DND-41 (cell line): Measurements from ENCODE around the gene SCYGR6.
"Not testable (repeated sequence)": the region's sequence is repeated elsewhere in the genome, so short reads cannot be mapped to it uniquely, and the experiment has no call there.

Experiments
- ATAC-seq: fragments of 200-7000 bp; cut with Tn5 transposase; 3 replicates; pipeline ENCODE4 v1.9.1; 2021; ENCODE audit warnings: low read depth; ENCODE audit not compliant: insufficient read depth
- DNase-seq: peaks from one replicate; pipeline ENCODE4 v3.0.0-alpha.2; 2020
- H2AFZ ChIP-seq: 2 replicates; pipeline ENCODE4 v1.6.0; 2012; ENCODE audit warnings: low read depth, low read length
- H3K27ac ChIP-seq: 2 replicates; pipeline ENCODE4 v1.5.1; 2012; ENCODE audit warnings: low read length, inconsistent platforms
- H3K27me3 ChIP-seq: fragments of 200-600 bp; sonication (generic); 2 replicates; pipeline ENCODE4 v1.6.0; 2012; ENCODE audit warnings: low read length, mild to moderate bottlenecking, inconsistent platforms; ENCODE audit not compliant: insufficient read depth, poor library complexity
- H3K36me3 ChIP-seq: 2 replicates; pipeline ENCODE4 v1.5.1; 2012; ENCODE audit warnings: low read length, inconsistent platforms; ENCODE audit not compliant: insufficient read depth
- H3K4me1 ChIP-seq: 2 replicates; pipeline ENCODE4 v1.5.1; 2012; ENCODE audit warnings: mild to moderate bottlenecking, low read length; ENCODE audit not compliant: insufficient read depth
- H3K4me2 ChIP-seq: 2 replicates; pipeline ENCODE4 v1.6.0; 2012; ENCODE audit warnings: mild to moderate bottlenecking, moderate library complexity, low read length, inconsistent platforms; ENCODE audit not compliant: insufficient read depth
- H3K4me3 ChIP-seq, 2 experiments: fragments of 200-600 bp in 1 of 2; shearing (Covaris generic) in 1 of 2; 2 replicates each; pipeline ENCODE4 v1.5.1; 2012 to 2016; ENCODE audit warnings: inconsistent platforms in 2 of 2, low read length in 2 of 2, mild to moderate bottlenecking in 2 of 2, low read depth in 1 of 2, moderate library complexity in 1 of 2
- H3K79me2 ChIP-seq: 2 replicates; pipeline ENCODE4 v1.6.0; 2012; ENCODE audit warnings: low read length, inconsistent platforms; ENCODE audit not compliant: insufficient read depth
- H3K9ac ChIP-seq: 2 replicates; pipeline ENCODE4 v1.6.0; 2012; ENCODE audit warnings: low read depth, mild to moderate bottlenecking, inconsistent platforms, low read length, moderate library complexity
- H3K9me3 ChIP-seq: 2 replicates; pipeline ENCODE4 v1.5.1; 2012; ENCODE audit warnings: low read length, moderate library complexity, mild to moderate bottlenecking, inconsistent platforms; ENCODE audit not compliant: insufficient read depth, severe bottlenecking
- H4K20me1 ChIP-seq: 2 replicates; pipeline ENCODE4 v1.6.0; 2012; ENCODE audit warnings: low read length; ENCODE audit not compliant: insufficient read depth
- EZH2 ChIP-seq: IDR thresholded peaks from 3 replicates; pipeline ENCODE4 v1.6.1; 2012; ENCODE audit warnings: borderline replicate concordance, low read depth, mild to moderate bottlenecking, moderate library complexity, low read length, inconsistent platforms; ENCODE audit not compliant: severe bottlenecking
- TF ChIP-seq, protein P1 (sequence below): IDR thresholded peaks from 2 replicates; pipeline ENCODE4 v1.5.1; 2012; ENCODE audit warnings: borderline replicate concordance, low read length, moderate library complexity, mild to moderate bottlenecking; ENCODE audit not compliant: poor library complexity, severe bottlenecking; ENCODE audit errors: extremely low read depth

SCYGR6 gene

DNA sequence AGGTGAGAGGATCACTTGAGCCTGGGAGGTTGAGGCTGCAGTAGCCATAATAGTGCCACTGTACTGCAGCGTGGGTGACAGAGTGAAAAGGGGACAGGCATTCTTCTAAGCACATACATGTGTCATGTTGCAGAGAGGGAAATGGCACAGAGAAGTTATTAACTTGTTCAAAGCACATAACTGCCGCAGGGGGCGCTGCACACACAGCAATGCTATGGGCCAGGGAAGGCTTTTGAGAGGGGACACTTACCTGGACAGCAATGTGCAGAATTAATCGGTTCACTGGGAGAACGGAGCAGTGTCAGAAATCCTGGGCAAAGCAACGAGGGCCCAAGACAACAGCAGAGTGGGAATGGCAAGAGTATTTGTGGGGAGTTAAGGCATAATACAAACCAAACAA lies 23.5 kb upstream of the SCYGR6 start:
- ATAC-seq = no peak
- TF ChIP-seq, protein P1, sequence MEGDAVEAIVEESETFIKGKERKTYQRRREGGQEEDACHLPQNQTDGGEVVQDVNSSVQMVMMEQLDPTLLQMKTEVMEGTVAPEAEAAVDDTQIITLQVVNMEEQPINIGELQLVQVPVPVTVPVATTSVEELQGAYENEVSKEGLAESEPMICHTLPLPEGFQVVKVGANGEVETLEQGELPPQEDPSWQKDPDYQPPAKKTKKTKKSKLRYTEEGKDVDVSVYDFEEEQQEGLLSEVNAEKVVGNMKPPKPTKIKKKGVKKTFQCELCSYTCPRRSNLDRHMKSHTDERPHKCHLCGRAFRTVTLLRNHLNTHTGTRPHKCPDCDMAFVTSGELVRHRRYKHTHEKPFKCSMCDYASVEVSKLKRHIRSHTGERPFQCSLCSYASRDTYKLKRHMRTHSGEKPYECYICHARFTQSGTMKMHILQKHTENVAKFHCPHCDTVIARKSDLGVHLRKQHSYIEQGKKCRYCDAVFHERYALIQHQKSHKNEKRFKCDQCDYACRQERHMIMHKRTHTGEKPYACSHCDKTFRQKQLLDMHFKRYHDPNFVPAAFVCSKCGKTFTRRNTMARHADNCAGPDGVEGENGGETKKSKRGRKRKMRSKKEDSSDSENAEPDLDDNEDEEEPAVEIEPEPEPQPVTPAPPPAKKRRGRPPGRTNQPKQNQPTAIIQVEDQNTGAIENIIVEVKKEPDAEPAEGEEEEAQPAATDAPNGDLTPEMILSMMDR = no peak
- TF ChIP-seq EZH2 = no peak
- H3K9ac ChIP-seq = no peak overlapping the region

GRCh38 chr2:227745594-227745993 lies 21.0 kb upstream of the SCYGR6 start, which contains the start of gene SCYGR8:
TSS of gene SCYGR8 (plus strand) at chr2:227745894. CDS start at chr2:227745894, 0 bp downstream.
- TF ChIP-seq EZH2 = no peak
- TF ChIP-seq, protein P1 = no peak
- H3K79me2 ChIP-seq = no peaks in the 10 kb centered on the region
- no peak within 1 kb of the TSS for H3K4me3 ChIP-seq
- ATAC-seq = no peak
- H2AFZ ChIP-seq = no peak within 1 kb of the TSS
- no peaks in the 10 kb centered on the region for H3K9me3 ChIP-seq
- DNase-seq = no peak
- no peaks in the 10 kb centered on the region for H3K27me3 ChIP-seq
- no peak within 1 kb of the TSS for H3K4me2 ChIP-seq
- no peak within 1 kb of the TSS for H3K27ac ChIP-seq
- no peaks in the 10 kb centered on the region for H3K36me3 ChIP-seq
- H4K20me1 ChIP-seq = no peaks in the 10 kb centered on the region
- H3K9ac ChIP-seq = no peak within 1 kb of the TSS
- H3K4me1 ChIP-seq = no peaks in the 10 kb centered on the region

More for the DNA sequence above, 23.5 kb upstream of the SCYGR6 start:
- Histone ChIP-seq H3K27me3 (no peaks in the 10 kb centered on the region), H3K4me3 (no peak overlapping the region), H4K20me1 (no peaks in the 10 kb centered on the region), H3K36me3 (no peaks in the 10 kb centered on the region), H2AFZ (no peak overlapping the region), H3K27ac (no peak overlapping the region), H3K9me3 (no peaks in the 10 kb centered on the region), H3K4me2 (no peak overlapping the region), H3K4me1 (no peaks in the 10 kb centered on the region), H3K79me2 (no peaks in the 10 kb centered on the region)
- DNase-seq = no peak

GRCh38 chr2:227740705-227741104 lies 16.1 kb upstream of the SCYGR6 start:
- not testable (repeated sequence) for H4K20me1 ChIP-seq, H3K9ac ChIP-seq, H3K9me3 ChIP-seq, H3K79me2 ChIP-seq, H3K4me1 ChIP-seq, H3K27ac ChIP-seq, H3K36me3 ChIP-seq, H2AFZ ChIP-seq, H3K4me3 ChIP-seq, ATAC-seq, H3K27me3 ChIP-seq, DNase-seq, H3K4me2 ChIP-seq
- TF ChIP-seq, protein P1 = peak; percentile 12

DNA sequence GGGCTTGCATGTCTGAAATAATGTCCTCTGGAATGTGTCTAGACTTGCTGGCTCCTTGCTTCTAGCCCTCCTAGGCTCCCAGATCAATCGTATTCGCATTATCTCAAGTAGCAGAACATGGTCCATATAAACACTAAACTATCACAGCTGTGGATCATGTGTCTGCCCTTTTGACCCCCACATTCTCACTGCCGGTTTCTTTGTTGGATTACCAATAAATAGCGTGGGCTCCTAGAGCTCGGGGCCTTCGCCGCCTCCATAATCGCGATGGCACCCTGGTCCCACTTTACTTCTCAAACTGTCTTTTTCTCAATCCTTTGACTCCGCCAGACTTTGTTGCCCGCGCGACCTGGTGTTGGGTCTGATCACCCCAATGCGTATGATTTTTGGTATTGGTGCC lies 14.8 kb upstream of the SCYGR6 start:
- Histone ChIP-seq H3K4me1 (no peaks in the 10 kb centered on the region), H3K4me3 (no peak overlapping the region), H3K9me3 (no peaks in the 10 kb centered on the region), H3K27ac (no peak overlapping the region), H2AFZ (no peak overlapping the region), H3K27me3 (no peaks in the 10 kb centered on the region), H3K79me2 (no peaks in the 10 kb centered on the region), H3K36me3 (no peaks in the 10 kb centered on the region), H4K20me1 (no peaks in the 10 kb centered on the region), H3K4me2 (no peak overlapping the region), H3K9ac (no peak overlapping the region)
- DNase-seq (no peak), ATAC-seq (no peak)
- no peak for TF ChIP-seq EZH2
- TF ChIP-seq, protein P1 = no peak
